Epidermal melanocyte (primary cell): ENCODE results near the gene ACRBP.

ENCODE experiments used
- DNase-seq: peaks from one replicate; pipeline ENCODE4 v3.0.0; 2011; ENCODE audit warnings: low spot score; ENCODE audit not compliant: insufficient read length

The ACRBP gene

DNA sequence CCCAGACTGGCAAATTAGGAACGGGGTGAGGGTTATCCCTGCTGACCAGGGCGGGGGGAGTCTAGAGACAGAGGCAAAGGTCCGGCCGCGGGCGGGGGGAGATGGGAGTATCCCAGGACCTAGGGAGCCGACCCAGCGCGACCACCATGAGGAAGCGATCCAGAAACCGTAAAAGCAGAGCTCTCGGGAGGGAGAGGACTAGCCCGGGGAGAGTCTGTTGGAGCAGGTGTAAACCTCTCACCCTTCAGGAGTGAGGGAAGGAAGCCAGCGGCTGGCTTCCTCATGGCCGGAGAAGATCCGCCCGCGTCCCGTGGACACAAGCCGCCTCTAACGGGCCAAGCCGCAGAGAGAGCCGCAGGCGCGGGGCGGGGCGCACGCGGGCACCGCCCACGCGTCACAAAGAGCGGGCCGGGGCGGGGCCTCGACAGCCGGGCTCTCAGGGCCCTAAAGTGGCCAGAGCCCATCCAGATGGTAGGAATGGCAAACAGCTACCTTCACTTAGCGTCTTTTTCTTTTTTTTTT, at the start of gene ACRBP:
ACRBP (minus strand) TSS at position 350 of the 522 bp plus-strand sequence; CDS start at position 284, 66 bp downstream.
- DNase-seq = peak; percentile 83

DNA sequence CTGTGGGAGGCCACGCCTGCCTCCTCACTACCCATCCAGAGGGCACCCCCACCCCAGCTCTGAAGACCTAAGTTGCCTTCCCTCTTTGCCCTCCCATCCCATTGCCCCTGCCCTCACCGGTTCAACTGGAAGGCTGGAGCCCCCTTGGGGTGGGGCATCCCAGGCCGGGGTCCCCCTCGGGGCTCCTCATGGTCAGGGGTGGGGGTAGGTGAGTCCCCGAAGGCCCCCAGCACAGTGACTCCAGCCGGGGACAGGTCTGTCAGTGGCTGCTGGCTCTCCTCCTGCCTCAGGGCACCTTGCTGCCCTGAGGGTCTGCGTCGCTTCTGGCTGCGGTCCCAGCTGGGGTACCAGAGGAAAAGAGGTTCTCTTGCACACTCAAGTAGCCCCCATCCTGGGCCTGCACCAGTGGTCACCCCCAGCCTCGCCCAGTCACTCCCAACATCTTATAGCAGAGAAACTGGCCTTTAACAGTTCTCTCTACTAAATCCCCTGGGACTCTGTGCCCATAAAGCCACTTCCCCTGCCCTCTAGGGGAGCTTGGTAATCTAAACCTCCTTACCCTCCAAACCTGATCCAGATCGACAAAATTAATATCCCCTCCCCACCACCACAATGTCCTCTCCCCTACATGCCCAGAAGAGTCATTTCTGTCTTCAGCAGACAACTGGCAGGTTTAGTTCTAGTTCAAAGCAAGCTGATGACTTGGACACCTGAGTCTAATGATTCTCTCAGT, 48.2 kb upstream of the ACRBP start:
- DNase-seq = no peak

DNA sequence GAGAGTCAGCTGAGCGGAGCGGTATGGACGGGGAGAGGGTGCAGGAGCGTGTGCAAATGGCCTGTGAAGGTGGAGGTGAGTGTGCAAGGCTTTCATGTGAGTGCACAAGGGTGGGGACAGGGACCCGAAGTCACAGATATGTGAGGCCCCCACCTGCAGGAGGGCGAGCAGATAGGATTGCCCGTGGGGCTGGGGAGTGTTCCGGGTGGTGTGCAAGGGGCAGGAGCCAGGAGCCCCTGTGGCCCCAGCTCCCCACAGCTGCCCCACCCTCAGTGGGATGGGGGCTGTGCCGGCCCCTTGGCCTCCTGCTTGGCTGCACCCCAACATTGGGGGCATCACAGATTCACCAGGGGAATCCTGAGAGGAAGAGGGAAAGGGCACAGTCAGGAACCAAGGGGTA, 47.5 kb upstream of the ACRBP start:
- no peak for DNase-seq

DNA sequence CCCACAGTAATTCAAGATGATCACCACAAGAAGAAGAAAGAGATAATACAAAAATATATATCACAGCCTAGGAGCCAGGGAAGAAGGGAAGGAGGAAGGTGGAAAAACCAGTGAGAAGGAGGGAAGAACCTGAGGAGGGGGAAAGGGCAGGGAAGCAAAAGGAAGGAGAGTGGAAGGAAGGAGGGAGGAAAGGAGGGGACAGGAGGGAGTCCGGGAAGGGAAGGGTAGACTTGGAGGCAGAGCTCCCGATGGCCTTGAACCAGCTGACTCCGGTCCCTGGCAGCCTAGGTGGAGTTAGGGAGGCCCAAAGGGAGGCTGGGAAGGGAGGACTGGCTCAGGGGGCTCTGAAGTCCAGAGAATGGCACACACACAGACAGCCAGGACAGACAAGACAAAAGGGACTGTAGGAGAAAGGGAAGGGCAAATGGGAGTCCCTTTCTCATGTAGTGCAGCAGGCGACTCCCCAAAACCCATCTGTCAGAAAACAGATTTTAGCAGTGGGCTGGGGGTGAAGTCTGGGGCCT, 46.7 kb upstream of the ACRBP start:
- DNase-seq = no peak

DNA sequence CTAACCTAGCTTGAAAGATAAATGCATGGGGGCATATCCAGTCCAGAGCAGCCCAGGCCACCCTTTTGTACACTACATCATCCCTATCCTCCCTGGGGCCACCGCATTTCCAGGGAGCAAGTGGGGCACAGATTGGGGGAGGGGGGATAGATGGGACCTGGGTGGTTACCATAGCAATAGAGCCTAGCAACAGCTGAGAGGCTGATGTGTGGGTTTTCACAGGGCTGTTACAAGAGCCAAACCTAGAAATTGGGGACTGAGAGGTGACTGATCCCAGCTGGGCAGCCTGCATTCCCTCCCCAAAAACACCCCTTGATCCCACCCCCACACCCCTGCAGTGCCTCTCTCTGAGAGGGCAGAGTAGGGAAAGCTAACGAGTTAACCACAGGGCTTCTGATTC, 45.7 kb upstream of the ACRBP start:
- DNase-seq = no peak

DNA sequence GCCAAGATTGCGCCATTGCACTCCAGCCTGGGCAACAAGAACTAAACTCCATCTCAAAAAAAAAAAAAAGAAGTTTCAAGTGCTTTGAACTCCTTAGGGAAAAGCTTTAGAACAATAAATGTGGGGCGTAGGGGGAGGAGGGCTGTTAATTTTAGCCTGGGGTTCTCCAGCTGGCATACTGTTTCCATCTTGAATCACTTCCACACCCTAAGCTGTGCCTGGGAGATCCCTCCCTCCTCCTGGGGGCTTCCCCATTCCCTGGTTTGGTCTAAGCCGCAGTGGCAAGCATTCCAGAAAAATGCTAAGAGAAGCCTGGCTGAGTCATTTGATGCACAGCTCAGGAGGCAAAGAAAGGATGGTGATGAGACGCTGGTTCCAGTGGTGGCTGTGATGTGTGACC, 44.2 kb upstream of the ACRBP start:
- no peak for DNase-seq

DNA sequence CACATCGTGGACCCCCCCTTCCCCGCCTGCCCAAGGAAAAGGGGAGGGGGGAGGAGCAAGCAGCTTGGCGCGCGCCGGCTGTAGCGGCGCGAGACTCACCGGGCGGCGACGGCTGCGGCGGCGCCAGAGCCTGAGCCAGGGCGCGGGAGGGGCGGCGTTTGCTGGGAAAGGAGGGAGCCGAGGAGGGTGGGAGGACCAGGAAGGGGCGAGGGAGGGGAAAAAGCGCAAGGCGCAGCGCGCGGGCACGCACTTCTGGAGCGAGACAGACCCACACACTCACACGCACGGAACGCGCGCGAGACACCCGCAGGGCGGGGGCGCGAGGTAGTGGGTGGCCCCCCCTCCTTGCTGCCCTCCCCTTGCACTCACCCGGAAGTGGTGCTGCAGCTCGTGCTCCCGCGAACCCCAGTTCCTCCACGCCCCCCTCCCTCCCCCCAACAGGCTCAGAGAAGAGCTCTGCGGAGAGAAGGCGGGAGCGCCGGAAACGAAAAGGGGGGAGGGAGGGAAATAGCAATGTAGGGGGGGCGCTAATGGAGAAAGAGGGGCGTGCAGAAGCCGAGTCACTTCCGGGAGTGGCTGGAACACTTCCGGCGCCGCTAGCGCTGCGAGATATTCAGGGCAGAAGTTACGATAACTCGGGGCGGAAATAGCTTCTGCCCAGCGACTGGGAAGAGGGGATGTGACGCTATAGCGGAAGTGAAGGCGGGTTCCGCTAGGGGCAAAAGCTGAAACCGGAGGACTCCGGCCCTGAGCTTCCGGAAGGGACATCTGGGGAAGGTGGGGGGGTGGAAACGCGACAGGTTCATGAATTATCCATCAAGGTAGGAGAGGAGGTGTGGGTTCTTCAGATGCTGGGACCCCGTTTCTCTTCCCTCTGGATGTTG, 42.0 kb upstream of the ACRBP start, which contains the start of gene ZNF384:
ZNF384 (minus strand) TSS at position 377 of the 884 bp plus-strand sequence. CDS start 9,855 bp downstream, outside the sequence.
- peak; percentile 98 for DNase-seq

DNA sequence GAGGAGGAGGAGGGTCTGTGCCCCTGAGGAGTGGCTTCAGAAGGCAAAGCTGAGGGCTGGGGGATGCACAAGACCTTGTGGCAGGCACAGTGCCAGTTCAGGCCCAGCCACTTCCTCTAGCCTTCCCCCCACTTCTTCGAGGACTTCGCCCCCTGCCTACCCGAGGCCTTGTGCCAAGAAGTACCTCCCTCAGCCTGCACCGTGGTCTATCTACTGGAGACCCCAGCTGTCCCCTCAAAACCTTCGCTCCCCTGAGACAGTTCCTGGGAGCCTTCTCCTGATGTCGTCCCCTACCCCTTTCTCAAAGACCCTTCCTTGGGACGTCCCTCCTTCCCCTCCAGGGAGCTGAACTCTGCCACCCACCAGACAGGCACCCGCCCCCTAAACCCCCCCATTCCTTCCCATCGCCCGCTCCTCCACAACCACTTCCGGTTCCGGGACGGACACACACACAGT, 41.3 kb upstream of the ACRBP start:
- DNase-seq = peak; percentile 70

DNA sequence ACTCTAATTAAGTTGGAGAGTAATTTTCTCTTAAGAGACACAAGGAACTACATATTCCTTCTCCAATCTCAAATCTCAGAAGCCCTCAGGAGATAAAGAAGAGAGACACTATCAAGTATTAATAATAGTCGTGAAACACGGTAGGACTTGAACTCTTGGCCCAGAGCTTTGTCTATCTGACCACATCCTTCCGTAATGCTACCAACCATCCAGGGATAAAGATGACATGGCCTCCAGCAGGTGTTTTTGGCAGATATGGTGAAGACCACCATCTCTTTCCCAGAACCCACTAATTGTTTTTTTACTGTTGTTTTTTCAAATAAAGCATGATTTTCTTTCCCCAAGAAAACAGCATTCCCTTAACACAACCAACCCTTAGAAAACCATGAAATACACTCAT, 38.6 kb upstream of the ACRBP start:
- no peak for DNase-seq

DNA sequence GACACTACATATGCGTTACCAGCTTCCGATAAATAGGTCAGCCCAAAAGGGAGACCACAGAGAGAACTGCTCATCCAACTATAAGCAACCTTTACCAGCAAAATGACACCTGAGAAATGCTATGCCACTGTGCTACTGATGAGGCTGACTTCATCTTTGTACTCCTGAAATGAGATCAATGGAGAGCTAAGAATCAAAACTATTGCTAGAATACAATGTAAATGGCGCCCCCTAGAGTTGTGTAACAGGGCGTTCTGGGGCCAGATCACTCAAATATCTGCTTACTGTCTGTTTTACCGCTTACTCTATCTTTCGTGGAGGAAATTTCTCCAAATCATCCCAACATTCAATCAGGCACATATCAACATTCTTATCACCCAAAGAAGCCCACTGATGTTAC, 37.4 kb upstream of the ACRBP start:
- no peak for DNase-seq

DNA sequence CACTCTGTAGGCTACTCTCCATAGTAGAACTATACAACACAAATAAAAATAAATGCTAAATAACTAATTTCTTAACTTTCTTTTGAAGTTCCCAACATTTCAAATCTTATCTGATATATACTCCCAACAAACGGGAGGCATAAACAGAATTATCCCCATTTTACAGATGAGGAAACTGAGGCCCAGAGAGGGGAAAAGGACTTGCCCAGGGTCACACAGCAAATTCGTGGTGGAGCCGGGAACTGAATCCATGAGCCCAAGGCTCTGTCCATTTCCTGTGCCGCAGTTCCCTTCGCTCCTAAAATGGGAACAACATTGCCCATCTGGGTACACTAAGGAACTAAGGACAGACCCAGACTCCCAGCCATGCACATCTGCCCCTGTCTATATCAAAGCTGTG, 29.7 kb upstream of the ACRBP start:
- no peak for DNase-seq

DNA sequence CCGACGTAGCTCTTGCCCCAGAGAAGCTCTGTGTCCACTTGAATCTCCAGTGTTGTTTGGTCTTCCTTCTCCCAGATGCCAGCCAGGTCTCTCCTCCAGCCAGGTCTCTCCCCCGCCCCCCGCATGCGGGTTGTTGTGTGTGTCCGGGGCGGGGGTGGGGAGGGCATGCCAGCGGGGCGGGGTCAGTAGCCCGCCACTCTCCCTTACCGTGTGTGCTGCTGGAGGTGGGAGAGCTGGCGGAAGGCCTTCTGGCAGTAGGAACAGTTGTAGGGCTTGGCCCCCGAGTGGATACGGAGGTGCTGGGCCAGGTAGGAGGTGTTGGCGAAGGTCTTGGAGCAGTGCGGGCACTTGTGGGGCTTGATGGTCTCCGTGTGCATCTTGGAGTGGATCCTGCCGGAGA, 24.9 kb upstream of the ACRBP start:
- no peak for DNase-seq

DNA sequence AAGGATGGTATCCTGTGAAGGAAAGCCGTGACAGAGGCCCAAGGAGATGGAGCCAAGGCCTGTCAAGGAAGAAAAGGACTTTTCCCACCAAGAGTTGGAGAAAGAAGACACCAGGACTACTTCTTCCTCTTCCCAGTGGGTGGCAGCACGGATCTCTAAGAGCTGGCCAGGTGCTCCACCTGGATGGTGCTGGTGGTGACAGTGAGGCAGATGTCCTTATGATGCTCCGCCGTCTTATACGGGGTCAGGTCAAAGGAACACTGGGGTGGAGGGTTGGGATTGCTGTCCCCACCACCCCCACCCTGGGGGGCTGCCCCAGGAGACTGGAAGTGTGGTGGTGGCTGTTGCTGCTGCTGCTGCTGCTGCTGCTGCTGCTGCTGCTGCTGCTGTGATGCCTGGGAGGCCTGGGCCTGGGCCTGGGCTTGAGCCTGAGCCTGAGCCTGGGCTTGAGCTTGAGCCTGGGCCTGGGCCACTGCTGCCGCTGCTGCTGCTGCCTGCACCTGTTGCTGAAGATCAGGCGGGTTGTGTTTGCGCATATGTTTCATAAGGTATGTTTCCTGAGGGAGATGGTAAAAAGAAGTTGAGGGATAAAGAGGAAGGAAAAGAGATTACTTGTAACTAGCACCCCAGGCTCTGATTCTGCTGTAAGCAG, 20.5 kb upstream of the ACRBP start:
- no peak for DNase-seq

DNA sequence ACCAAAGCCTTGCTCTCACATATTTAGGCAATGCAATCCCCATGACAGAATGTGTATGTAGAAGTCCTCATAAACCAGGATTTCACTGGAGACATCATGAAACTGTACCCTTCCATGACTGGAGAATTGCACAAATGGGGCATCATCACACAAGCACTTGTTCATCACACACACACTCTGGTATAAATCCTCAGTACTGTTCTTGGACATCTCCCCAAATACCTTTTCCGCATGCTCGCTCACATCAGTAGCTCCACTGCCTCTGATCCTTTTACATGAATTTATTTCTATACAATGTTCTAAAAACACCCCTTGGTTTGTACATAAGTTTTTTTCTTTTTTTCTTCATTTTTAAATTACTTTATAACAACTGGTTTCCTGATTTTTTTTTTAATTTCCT, 19.0 kb upstream of the ACRBP start:
- DNase-seq = no peak

DNA sequence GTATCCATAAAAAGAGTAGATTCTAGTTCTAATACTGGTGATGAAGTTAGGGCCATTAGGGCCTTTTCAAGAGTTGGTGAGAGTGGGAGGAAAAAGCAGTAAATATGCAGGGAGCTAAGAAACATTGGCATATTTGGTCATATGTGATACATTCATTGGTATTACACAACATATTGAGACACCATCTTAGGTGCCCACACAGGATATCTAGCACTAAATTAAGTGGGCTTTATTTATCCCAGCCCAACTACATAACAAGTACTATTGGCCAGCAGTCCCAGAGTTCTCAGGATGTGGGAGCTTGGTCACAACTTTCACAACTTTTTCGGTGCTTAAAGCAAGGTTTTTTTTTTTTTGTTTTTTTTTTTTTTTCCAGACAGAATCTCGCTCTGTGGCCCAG, 17.7 kb upstream of the ACRBP start:
- no peak for DNase-seq

DNA sequence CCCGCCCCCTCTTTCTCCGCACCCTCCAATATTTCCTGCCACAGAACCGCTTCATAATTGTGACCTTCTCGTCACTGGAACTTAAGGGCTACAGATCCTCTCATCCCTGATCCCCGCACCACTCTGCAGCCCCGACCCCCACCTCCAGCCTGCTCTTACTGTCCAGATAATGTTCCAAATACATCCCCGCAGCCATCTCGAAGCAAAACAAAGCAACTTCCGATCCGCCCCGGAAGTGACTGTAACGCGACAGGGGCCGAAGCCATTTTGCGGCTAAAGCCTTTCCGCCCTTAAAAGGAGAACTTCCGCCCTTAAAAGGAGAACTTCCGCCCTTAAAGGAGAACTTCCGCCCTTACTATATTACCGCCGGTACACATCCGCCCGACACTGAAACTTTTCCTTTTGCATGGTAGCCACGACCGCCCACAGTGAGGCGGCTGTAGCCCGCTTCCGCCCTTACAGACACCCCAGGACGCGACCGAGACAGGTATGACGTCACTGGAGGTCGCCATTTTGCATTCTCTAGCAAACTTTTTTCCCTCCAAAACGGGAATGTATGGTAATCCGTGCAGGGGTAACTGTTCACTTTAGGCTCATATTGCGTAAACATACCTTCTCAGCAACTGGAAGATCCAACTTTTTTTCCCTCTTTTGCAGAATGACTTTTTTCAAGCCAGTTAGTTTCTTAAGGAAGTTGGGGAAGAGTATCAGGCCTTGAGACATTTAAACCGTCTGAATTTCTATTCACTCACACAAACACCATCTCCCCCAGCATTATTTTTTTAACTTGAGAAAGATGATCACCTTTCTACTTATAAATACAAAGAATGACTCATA, 15.9 kb upstream of the ACRBP start, which contains the start of gene ING4:
ING4 (minus strand) TSS at position 214 of the 837 bp plus-strand sequence; CDS start at position 196, 18 bp downstream.
- peak; percentile 99 for DNase-seq

DNA sequence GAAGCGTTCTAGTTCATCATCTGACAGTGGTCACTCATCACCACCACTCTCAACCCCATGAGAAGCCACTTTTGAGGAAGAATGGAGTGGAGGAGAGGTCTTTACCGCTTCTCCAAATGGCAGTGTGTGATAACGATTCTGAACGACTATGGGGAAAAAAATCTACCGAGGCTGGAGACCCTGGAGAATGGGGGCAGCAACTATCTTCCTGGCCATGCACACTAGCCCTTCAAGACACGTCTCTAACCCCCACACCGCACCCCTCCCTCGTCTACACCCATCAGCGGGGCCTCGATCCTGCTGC, 15.3 kb upstream of the ACRBP start:
- DNase-seq = peak; percentile 61

DNA sequence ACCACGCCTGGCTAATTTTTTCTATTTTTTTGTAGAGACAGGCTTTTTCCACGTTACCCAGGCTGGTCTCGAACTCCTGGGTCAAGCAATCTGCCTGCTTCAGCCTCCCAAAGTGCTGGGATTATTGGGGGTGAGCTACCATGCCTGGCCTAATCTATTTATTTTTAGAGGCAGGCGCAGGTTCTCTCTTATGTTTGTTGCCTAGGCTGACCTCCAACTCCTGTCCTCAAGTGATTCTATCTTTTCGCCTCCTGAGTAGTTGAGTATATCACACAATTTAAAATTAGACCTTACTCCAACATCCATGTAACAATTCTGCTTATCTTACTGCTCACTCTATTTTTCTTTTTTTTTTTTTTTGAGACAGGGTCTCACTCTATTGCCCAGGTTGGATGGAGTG, 6.8 kb upstream of the ACRBP start:
- no peak for DNase-seq

DNA sequence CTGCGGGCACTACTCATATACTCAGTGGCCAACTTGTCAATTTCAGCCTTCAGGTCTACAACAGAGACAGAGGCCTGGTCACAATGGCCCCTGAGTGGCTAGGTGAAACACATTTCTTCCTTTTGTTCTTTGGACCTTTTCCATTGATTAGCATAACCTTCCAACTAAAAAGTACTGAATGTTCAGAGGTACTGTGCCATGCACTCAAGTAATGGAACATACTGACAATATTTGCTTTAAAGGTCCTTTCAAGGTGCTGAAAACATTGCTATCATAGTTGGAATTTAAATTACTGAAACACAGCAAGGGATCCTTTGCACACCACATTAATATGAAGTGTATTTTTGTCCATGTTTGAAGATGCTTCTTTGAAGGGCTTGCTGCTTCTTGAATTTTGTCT, 6.1 kb upstream of the ACRBP start:
- no peak for DNase-seq

DNA sequence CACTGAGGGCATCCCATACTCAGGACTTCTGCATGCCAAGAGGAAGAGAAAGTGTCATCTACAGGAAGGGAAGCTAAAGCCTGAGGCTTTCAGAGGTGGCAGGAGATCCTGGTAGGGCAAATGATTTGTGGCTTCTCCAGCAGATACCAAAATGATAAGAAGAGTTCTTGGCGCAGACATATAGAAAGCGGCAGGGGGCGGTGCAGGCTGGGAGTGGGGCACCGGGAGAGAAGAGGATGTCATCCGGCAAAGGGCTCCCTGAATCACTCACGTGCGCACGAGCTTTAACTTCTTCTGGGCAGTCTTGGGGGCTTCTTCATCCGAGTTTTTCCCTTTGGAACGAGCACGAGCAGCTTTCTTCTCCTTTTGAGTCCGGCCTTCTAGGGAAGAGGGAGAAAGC, 5.2 kb upstream of the ACRBP start:
- no peak for DNase-seq

DNA sequence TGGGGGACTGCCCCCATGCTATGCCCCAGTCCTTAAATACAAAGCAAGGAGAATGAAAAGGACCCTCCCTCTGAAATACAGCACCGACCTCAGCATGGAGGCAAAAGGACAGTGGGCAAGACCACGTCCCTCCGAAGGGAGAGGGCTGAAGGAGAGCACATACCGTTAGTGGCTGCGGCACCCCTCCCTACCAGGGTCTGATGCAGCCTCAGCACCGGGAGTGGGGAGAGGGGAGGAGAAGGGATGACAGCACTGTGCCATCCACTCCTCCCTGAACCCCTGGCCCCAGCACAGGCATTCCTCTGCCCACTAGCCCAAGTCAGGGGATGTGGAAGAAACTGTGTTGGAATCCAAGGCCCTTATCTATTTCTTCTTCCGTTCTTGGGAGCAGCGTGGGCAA, 3.6 kb upstream of the ACRBP start:
- no peak for DNase-seq
